IMR-90 (cell line): Measurements from ENCODE around the gene FAM83B. TPM values are rescaled to one million over a fixed set of nuclear protein-coding genes. Genes with fewer than 3 reads are reported as not detected.

Experiments
- ATAC-seq: fragments of 200-7000 bp; cut with Tn5 transposase; 2 replicates; pipeline ENCODE4 v1.9.1; 2020; ENCODE audit warnings: low read depth, mild to moderate bottlenecking, moderate library complexity
- BruUV-seq: library from RNA; stranded (reverse); fragments of 400-500 nt; replicated peaks from 2 replicates; lab custom pipeline; 2021; lab: Mats Ljungman, UMichigan
- CTCF ChIA-PET: fragments of 300-600 bp; formaldehyde crosslinking; extraction: SDS; loops from one replicate; lab custom pipeline; 2021; ENCODE audit warnings: antibody characterized with exemption; lab: Yijun Ruan, JAX
- POLR2A ChIA-PET: fragments of 300-600 bp; sonication (Branson Sonifier 250); formaldehyde crosslinking; loops from one replicate; lab custom pipeline; 2022; ENCODE audit warnings: antibody characterized with exemption; ENCODE audit not compliant: unreplicated experiment; lab: Charles Lee
- DNase-seq: peaks from one replicate; pipeline ENCODE4 v3.0.0; 2013
- H2AFZ ChIP-seq: replicated peaks from 2 replicates; pipeline ENCODE3; 2013; ENCODE audit warnings: low read length, mild to moderate bottlenecking; ENCODE audit not compliant: poor library complexity
- H2AK5ac ChIP-seq: 2 replicates; pipeline ENCODE4 v1.6.1; 2013; ENCODE audit warnings: low read depth, low read length, inconsistent platforms
- H2AK9ac ChIP-seq: replicated peaks from 2 replicates; pipeline ENCODE3; 2013; ENCODE audit warnings: mild to moderate bottlenecking, low read depth, low read length, moderate library complexity; ENCODE audit not compliant: poor library complexity
- H2BK120ac ChIP-seq: 2 replicates; pipeline ENCODE4 v1.6.1; 2013; ENCODE audit warnings: low read depth, low read length, inconsistent platforms
- H2BK15ac ChIP-seq: 3 replicates; pipeline ENCODE4 v1.6.1; 2013; ENCODE audit warnings: low read depth, low read length, inconsistent platforms
- H2BK20ac ChIP-seq: 2 replicates; pipeline ENCODE4 v1.6.1; 2013; ENCODE audit warnings: low read depth, mild to moderate bottlenecking, inconsistent platforms, low read length, moderate library complexity
- H2BK5ac ChIP-seq: 2 replicates; pipeline ENCODE4 v1.6.1; 2013; ENCODE audit warnings: mild to moderate bottlenecking, low read depth, low read length, inconsistent platforms; ENCODE audit not compliant: poor library complexity, severe bottlenecking
- H3K14ac ChIP-seq: replicated peaks from 2 replicates; pipeline ENCODE4 v1.6.1; 2013; ENCODE audit warnings: low read depth, low read length, inconsistent platforms
- H3K18ac ChIP-seq: 2 replicates; pipeline ENCODE4 v1.6.1; 2013; ENCODE audit warnings: low read depth, low read length, control low read depth
- H3K23ac ChIP-seq: 2 replicates; pipeline ENCODE4 v1.6.1; 2013; ENCODE audit warnings: low read depth, low read length, inconsistent platforms
- H3K27ac ChIP-seq: 2 replicates; pipeline ENCODE4 v1.5.1; 2013; ENCODE audit warnings: mild to moderate bottlenecking, control low read depth, low read length; ENCODE audit not compliant: insufficient read depth
- H3K27me3 ChIP-seq: 2 replicates; pipeline ENCODE4 v1.6.1; 2013; ENCODE audit warnings: low read length; ENCODE audit not compliant: control insufficient read depth, insufficient read depth
- H3K36me3 ChIP-seq: 2 replicates; pipeline ENCODE4 v1.6.1; 2013; ENCODE audit warnings: low read length, mixed read lengths; ENCODE audit not compliant: control insufficient read depth, insufficient read depth
- H3K4ac ChIP-seq: 2 replicates; pipeline ENCODE4 v1.6.1; 2013; ENCODE audit warnings: low read depth, low read length, inconsistent platforms
- H3K4me1 ChIP-seq: 2 replicates; pipeline ENCODE4 v1.6.1; 2013; ENCODE audit warnings: low read length, mixed read lengths; ENCODE audit not compliant: control insufficient read depth, insufficient read depth
- H3K4me2 ChIP-seq: 2 replicates; pipeline ENCODE4 v1.6.1; 2013; ENCODE audit warnings: low read depth, mild to moderate bottlenecking, control low read depth, low read length, moderate library complexity
- H3K4me3 ChIP-seq: 2 replicates; pipeline ENCODE4 v1.5.1; 2013; ENCODE audit warnings: low read depth, mild to moderate bottlenecking, control low read depth, low read length, moderate library complexity; ENCODE audit not compliant: insufficient read depth
- H3K56ac ChIP-seq: 2 replicates; pipeline ENCODE4 v1.6.1; 2013; ENCODE audit warnings: low read length, inconsistent platforms; ENCODE audit not compliant: insufficient read depth; ENCODE audit errors: extremely low read depth
- H3K79me1 ChIP-seq, 2 experiments: 2 replicates each; pipeline ENCODE4 v1.6.1; 2013; ENCODE audit warnings: low read length in 2 of 2, inconsistent platforms in 1 of 2, low read depth in 1 of 2
- H3K9ac ChIP-seq: 2 replicates; pipeline ENCODE4 v1.6.1; 2013; ENCODE audit warnings: low read depth, low read length, control low read depth
- H3K9me1 ChIP-seq: 2 replicates; pipeline ENCODE4 v1.6.1; 2013; ENCODE audit warnings: low read length, inconsistent platforms; ENCODE audit not compliant: insufficient read depth
- H3K9me3 ChIP-seq: 2 replicates; pipeline ENCODE4 v1.6.1; 2013; ENCODE audit warnings: low read length; ENCODE audit not compliant: control insufficient read depth, insufficient read depth
- H4K20me1 ChIP-seq: 2 replicates; pipeline ENCODE4 v1.6.1; 2013; ENCODE audit warnings: low read length, inconsistent platforms; ENCODE audit not compliant: insufficient read depth
- H4K5ac ChIP-seq: 2 replicates; pipeline ENCODE4 v1.6.1; 2013; ENCODE audit warnings: mild to moderate bottlenecking, low read depth, low read length, control low read depth
- H4K8ac ChIP-seq, 2 experiments: 2 replicates each; pipeline ENCODE4 v1.6.1; 2013; ENCODE audit warnings: low read depth in 2 of 2, low read length in 2 of 2, control low read depth in 1 of 2, inconsistent platforms in 1 of 2
- H4K91ac ChIP-seq: 2 replicates; pipeline ENCODE4 v1.6.1; 2013; ENCODE audit warnings: low read depth, low read length, inconsistent platforms; ENCODE audit not compliant: insufficient read depth
- BHLHE40 ChIP-seq: fragments of 150-350 bp; IDR thresholded peaks from 2 replicates; pipeline ENCODE4 v1.6.1; 2016; ENCODE audit warnings: mild to moderate bottlenecking, low read depth, low read length
- CEBPB ChIP-seq: IDR thresholded peaks from 2 replicates; pipeline ENCODE4 v1.6.1; 2012; ENCODE audit warnings: low read depth, low read length, improper control_type of control experiment
- FOS ChIP-seq: fragments of 150-350 bp; IDR thresholded peaks from 2 replicates; pipeline ENCODE4 v1.6.1; 2016; ENCODE audit warnings: low read depth, low read length
- NFE2L2 ChIP-seq: fragments of 150-350 bp; IDR thresholded peaks from 2 replicates; pipeline ENCODE4 v1.6.1; 2016; ENCODE audit warnings: low read depth, mild to moderate bottlenecking, low read length
- POLR2A ChIP-seq: IDR thresholded peaks from 2 replicates; pipeline ENCODE4 v1.6.1; 2012; ENCODE audit warnings: mild to moderate bottlenecking, low read depth, low read length
- RCOR1 ChIP-seq: IDR thresholded peaks from 2 replicates; pipeline ENCODE4 v1.6.1; 2012; ENCODE audit warnings: mild to moderate bottlenecking, low read length, improper control_type of control experiment; ENCODE audit not compliant: insufficient replicate concordance
- WGBS, 2 experiments: methylation state at CpG; one replicate each; pipeline versions ENCODE4 v1.1.5 to v1.1.7; 2013; ENCODE audit warnings: missing lambda C conversion rate in 2 of 2; ENCODE audit not compliant: insufficient read length in 1 of 2; ENCODE audit errors: extremely low coverage in 2 of 2; 5-methylcytosine and 5-hydroxymethylcytosine counted together
- dilution Hi-C: fragments of 300-500 bp; cut with HindIII; formaldehyde crosslinking; loops from one replicate; pipeline ENCODE4 v1.14.3; 2018; ENCODE audit warnings: low sequenced_read_pairs; ENCODE audit not compliant: unreplicated experiment
- in situ Hi-C: fragments of 300-500 bp; cut with MboI; formaldehyde crosslinking; loops from 3 replicates; pipeline ENCODE4 v1.14.3; 2019; ENCODE audit warnings: low sequenced_read_pairs, inconsistent platforms, mixed read lengths
- intact Hi-C: fragments of 100-400 bp; cut with micrococcal nuclease; formaldehyde crosslinking; loops from 2 replicates; pipeline ENCODE4 v1.10.0; 2022
- polyA plus RNA-seq, 3 experiments: library from polyadenylated mRNA; depleted of rRNA; stranded (reverse); fragments of >200 nt; gene quantifications; 2 replicates each; pipeline ENCODE4 v1.2.3, GENCODE V29; 2012; ENCODE audit warnings: low replicate concordance in 1 of 3
- total RNA-seq: library from RNA; depleted of rRNA; stranded (reverse); fragments of >200 nt; gene quantifications from 2 replicates; pipeline ENCODE4 v1.2.3, GENCODE V29; 2012

Gene FAM83B
- total and polyA plus RNA-seq, 2 of the 4 experiments (the other 2 are of a cell fraction): 0.02 to 0.18 TPM

DNA sequence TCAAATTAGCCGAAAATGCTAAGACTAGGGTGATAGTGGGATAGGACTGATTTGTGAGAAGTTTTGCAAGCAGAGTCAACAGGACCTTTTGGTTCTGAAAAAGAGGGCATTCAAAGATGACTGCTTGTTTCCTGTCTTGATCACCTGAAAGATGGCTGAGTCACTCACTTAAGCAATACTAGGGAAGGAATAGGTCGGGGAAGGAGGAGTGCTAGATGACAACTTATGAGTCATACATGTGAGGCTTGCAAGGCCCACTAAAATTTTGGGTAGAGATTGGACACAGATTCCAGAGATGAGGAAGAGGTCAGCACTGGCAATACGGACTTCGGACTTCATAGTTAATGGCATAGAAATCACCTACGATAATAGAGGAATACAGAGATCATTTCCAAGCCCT is 89.2 kb downstream of the FAM83B start:
- Histone ChIP-seq H4K91ac (no peak overlapping the region), H2AFZ (no peak overlapping the region), H4K20me1 (no peaks in the 10 kb centered on the region), H3K4me1 (no peaks in the 10 kb centered on the region), H3K9me3 (peaks cover 3% of the 10 kb centered on the region; the same call in 1 of the 2 replicates), H3K4me2 (no peak overlapping the region; the same call in 1 of the 2 replicates), H2AK5ac (no peak overlapping the region), H4K5ac (no peak overlapping the region), H3K9ac (no peak overlapping the region), H2AK9ac (no peak overlapping the region), H3K4ac (no peak overlapping the region), H2BK5ac (no peak overlapping the region), H2BK15ac (no peak overlapping the region), H3K36me3 (no peaks in the 10 kb centered on the region), H4K8ac (no peak overlapping the region), H3K56ac (no peak overlapping the region), H3K9me1 (no peaks in the 10 kb centered on the region), H3K4me3 (no peak overlapping the region), H3K27ac (no peak overlapping the region), H2BK120ac (no peak overlapping the region), H3K27me3 (no peaks in the 10 kb centered on the region), H3K79me1 (no peaks in the 10 kb centered on the region), H2BK20ac (no peak overlapping the region), H3K23ac (no peak overlapping the region; the same call in 1 of the 2 replicates), H3K18ac (no peak overlapping the region; the same call in 1 of the 2 replicates), H3K14ac (no peak overlapping the region)
- in situ Hi-C loops: no loop called here
- intact Hi-C loops: no loop called here
- 0 out of 2 replicates have a peak, but pooled peaks have one; percentile 24 for ATAC-seq
- peak; percentile 87 for DNase-seq
- WGBS, 2 experiments: 0% methylated on average over 1 of the region's 5 CpGs; no CpG with 5 or more reads in 1 of the 2 experiments
- dilution Hi-C loops: no loop called here
- BruUV-seq: no TSS peak
- TF ChIP-seq FOS: peak; percentile 83
- TF ChIP-seq NFE2L2: peak; percentile 59; the same call in 1 of the 2 replicates
- TF ChIP-seq POLR2A: no peak
- TF ChIP-seq RCOR1: no peak
- TF ChIP-seq BHLHE40: peak; percentile 11; the same call in 1 of the 2 replicates
- peak; percentile 94 for TF ChIP-seq CEBPB
- ChIA-PET CTCF (no interaction called here), POLR2A (no interaction called here)
